SK-MEL-5 (cell line): ENCODE data around the gene COQ2. TPM values are rescaled to one million over a fixed set of nuclear protein-coding genes. Genes with fewer than 3 reads are reported as not detected.
"Not testable (repeated sequence)": the region's sequence is repeated elsewhere in the genome, so short reads cannot be mapped to it uniquely, and the experiment has no call there.

Experiments
- DNase-seq: peaks from one replicate; pipeline ENCODE4 v3.0.0-alpha.2; 2016; ENCODE audit warnings: low read depth, low spot score
- in situ Hi-C: cut with HindIII; loops from 2 replicates; pipeline ENCODE4 v1.10.0; 2016; ENCODE audit warnings: low sequenced_read_pairs, high pct_unique_total_duplicates, low pct_unique_long_range_greater_than_20kb
- total RNA-seq: library from RNA; depleted of rRNA; stranded (reverse); fragments of >200 nt; shearing (Covaris generic); gene quantifications from 2 replicates; pipeline ENCODE4 v1.2.3, GENCODE V29; 2014

Gene COQ2
- total RNA-seq, 1 experiment from 2014 or later = 10.8 TPM

GRCh38 chr4:83293305-83294046 lies 8.9 kb upstream of the COQ2 start:
- in situ Hi-C loops = no loop called here

GRCh38 chr4:83290059-83290774 lies 5.6 kb upstream of the COQ2 start:
- in situ Hi-C loops, DNase-seq: not testable (repeated sequence)

More at GRCh38 chr4:83293305-83294046, 8.9 kb upstream of the COQ2 start:
- no peak for DNase-seq

- DNase-seq, in situ Hi-C loops: not testable (repeated sequence)
Measured at GRCh38 chr4:83288381-83288780, 3.8 kb upstream of the COQ2 start.

GRCh38 chr4:83285055-83285407 lies 433 bp upstream of the COQ2 start:
- peak; percentile 38 for DNase-seq
- in situ Hi-C loops = no loop called here

GRCh38 chr4:83283181-83283580 lies 1.4 kb downstream of the COQ2 start:
- no peak for DNase-seq
- in situ Hi-C loops = no loop called here

- DNase-seq = peak; percentile 60
- in situ Hi-C loops = no loop called here
Measured at GRCh38 chr4:83282049-83282535, 2.5 kb downstream of the COQ2 start.

GRCh38 chr4:83281307-83281706 lies 3.3 kb downstream of the COQ2 start:
- in situ Hi-C loops = no loop called here
- no peak for DNase-seq

GRCh38 chr4:83276299-83277040 lies 8.1 kb downstream of the COQ2 start:
- in situ Hi-C loops = no loop called here
- no peak for DNase-seq

- in situ Hi-C loops, DNase-seq: not testable (repeated sequence)
Measured at GRCh38 chr4:83273926-83274325, 10.7 kb downstream of the COQ2 start.

- no peak for DNase-seq
- in situ Hi-C loops = no loop called here
Measured at GRCh38 chr4:83272900-83273299, 11.7 kb downstream of the COQ2 start.

GRCh38 chr4:83269256-83269655 lies 15.3 kb downstream of the COQ2 start:
- DNase-seq = no peak
- in situ Hi-C loops = no loop called here

GRCh38 chr4:83268491-83268890 lies 16.1 kb downstream of the COQ2 start:
- in situ Hi-C loops = no loop called here

GRCh38 chr4:83267830-83268475 lies 16.6 kb downstream of the COQ2 start:
- in situ Hi-C loops = no loop called here

More at GRCh38 chr4:83268491-83268890, 16.1 kb downstream of the COQ2 start:
- DNase-seq = no peak

GRCh38 chr4:83267121-83267829 lies 17.3 kb downstream of the COQ2 start:
- in situ Hi-C loops = no loop called here
- no peak for DNase-seq

More at GRCh38 chr4:83267830-83268475, 16.6 kb downstream of the COQ2 start:
- DNase-seq = no peak

- in situ Hi-C loops = no loop called here
Measured at GRCh38 chr4:83266689-83267088, 17.9 kb downstream of the COQ2 start.

GRCh38 chr4:83263106-83263505 lies 21.5 kb downstream of the COQ2 start:
- no peak for DNase-seq
- in situ Hi-C loops = no loop called here

More at GRCh38 chr4:83266689-83267088, 17.9 kb downstream of the COQ2 start:
- no peak for DNase-seq

- in situ Hi-C loops = no loop called here
Measured at GRCh38 chr4:83262682-83263081, 21.9 kb downstream of the COQ2 start.

More at GRCh38 chr4:83262682-83263081, 21.9 kb downstream of the COQ2 start:
- no peak for DNase-seq
